H9 (cell line): ENCODE data around the gene GOT1. TPM values are rescaled to one million over a fixed set of nuclear protein-coding genes. Genes with fewer than 3 reads are reported as not detected.

Experiments
- DNase-seq: peaks from one replicate; pipeline ENCODE4 v3.0.0-alpha.2; 2017
- H2AFZ ChIP-seq: one replicate; pipeline ENCODE4 v1.6.1; 2013; ENCODE audit warnings: mild to moderate bottlenecking, low read length, control low read depth, moderate library complexity
- H2AK5ac ChIP-seq: 2 replicates; pipeline ENCODE4 v1.6.1; 2013; ENCODE audit warnings: low read length, control low read depth, mixed read lengths; ENCODE audit not compliant: insufficient read length
- H2BK120ac ChIP-seq: one replicate; pipeline ENCODE4 v1.6.1; 2013; ENCODE audit warnings: low read depth, mild to moderate bottlenecking, low read length, control low read depth, inconsistent platforms; ENCODE audit not compliant: poor library complexity, severe bottlenecking
- H2BK12ac ChIP-seq: 2 replicates; pipeline ENCODE4 v1.6.1; 2013; ENCODE audit warnings: low read length, control low read depth, mixed read lengths, low read depth; ENCODE audit not compliant: insufficient read length
- H2BK15ac ChIP-seq: 2 replicates; pipeline ENCODE4 v1.6.1; 2013; ENCODE audit warnings: low read depth, low read length, control low read depth
- H2BK20ac ChIP-seq: one replicate; pipeline ENCODE4 v1.6.1; 2013; ENCODE audit warnings: low read depth, mild to moderate bottlenecking, low read length, control low read depth, inconsistent platforms; ENCODE audit not compliant: poor library complexity, severe bottlenecking
- H2BK5ac ChIP-seq: 2 replicates; pipeline ENCODE4 v1.6.1; 2013; ENCODE audit warnings: low read length, control low read depth, mixed read lengths; ENCODE audit not compliant: insufficient read length
- H3K14ac ChIP-seq: 2 replicates; pipeline ENCODE4 v1.6.1; 2013; ENCODE audit warnings: low read length, control low read depth; ENCODE audit not compliant: insufficient read depth
- H3K18ac ChIP-seq: 2 replicates; pipeline ENCODE4 v1.6.1; 2013; ENCODE audit warnings: low read depth, mild to moderate bottlenecking, mixed read lengths, low read length, control low read depth; ENCODE audit not compliant: insufficient read length
- H3K23ac ChIP-seq: 2 replicates; pipeline ENCODE4 v1.6.1; 2013; ENCODE audit warnings: low read length, control low read depth, mixed read lengths, low read depth; ENCODE audit not compliant: insufficient read length
- H3K23me2 ChIP-seq: 2 replicates; pipeline ENCODE4 v1.6.1; 2013; ENCODE audit warnings: low read depth, mild to moderate bottlenecking, mixed read lengths, low read length, control low read depth; ENCODE audit not compliant: insufficient read length, poor library complexity, severe bottlenecking
- H3K27ac ChIP-seq: 2 replicates; pipeline ENCODE4 v1.5.1; 2013; ENCODE audit warnings: low read length, control low read depth, mixed read lengths, low read depth; ENCODE audit not compliant: insufficient read length
- H3K27me3 ChIP-seq: 2 replicates; pipeline ENCODE4 v1.6.1; 2013; ENCODE audit warnings: low read length, control low read depth, inconsistent platforms; ENCODE audit not compliant: insufficient read depth
- H3K4ac ChIP-seq: 2 replicates; pipeline ENCODE4 v1.6.1; 2013; ENCODE audit warnings: low read depth, mild to moderate bottlenecking, control low read depth, inconsistent platforms, low read length, moderate library complexity
- H3K4me1 ChIP-seq: 2 replicates; pipeline ENCODE4 v1.6.1; 2013; ENCODE audit warnings: low read length, control low read depth, inconsistent platforms; ENCODE audit not compliant: insufficient read depth
- H3K4me2 ChIP-seq: 2 replicates; pipeline ENCODE4 v1.6.1; 2013; ENCODE audit warnings: low read length, control low read depth, mixed read lengths; ENCODE audit not compliant: insufficient read length, insufficient read depth
- H3K56ac ChIP-seq: 2 replicates; pipeline ENCODE4 v1.6.1; 2013; ENCODE audit warnings: low read depth, mild to moderate bottlenecking, mixed read lengths, low read length, control low read depth; ENCODE audit not compliant: insufficient read length
- H3K79me1 ChIP-seq: 2 replicates; pipeline ENCODE4 v1.6.1; 2013; ENCODE audit warnings: low read depth, mild to moderate bottlenecking, moderate library complexity, low read length, control low read depth, inconsistent platforms; ENCODE audit not compliant: insufficient read depth, poor library complexity, severe bottlenecking
- H3K79me2 ChIP-seq: 2 replicates; pipeline ENCODE4 v1.6.1; 2013; ENCODE audit warnings: low read length, control low read depth, inconsistent platforms; ENCODE audit not compliant: insufficient read depth
- H3K9ac ChIP-seq: 2 replicates; pipeline ENCODE4 v1.6.1; 2013; ENCODE audit warnings: low read length, control low read depth, mixed read lengths; ENCODE audit not compliant: insufficient read length; ENCODE audit errors: extremely low read depth
- H3K9me3 ChIP-seq: one replicate; pipeline ENCODE4 v1.6.1; 2013; ENCODE audit warnings: low read depth, low read length, inconsistent platforms; ENCODE audit not compliant: control insufficient read depth
- H3T11ph ChIP-seq: one replicate; pipeline ENCODE4 v1.6.1; 2013; ENCODE audit warnings: mild to moderate bottlenecking, low read length, control low read depth, inconsistent platforms
- H4K20me1 ChIP-seq: one replicate; pipeline ENCODE4 v1.6.1; 2013; ENCODE audit not compliant: control insufficient read depth, insufficient read length, insufficient read depth
- H4K5ac ChIP-seq: 2 replicates; pipeline ENCODE4 v1.6.1; 2013; ENCODE audit warnings: low read depth, mild to moderate bottlenecking, mixed read lengths, low read length, control low read depth; ENCODE audit not compliant: insufficient read length
- H4K8ac ChIP-seq: replicated peaks from 2 replicates; pipeline ENCODE4 v1.6.1; 2013; ENCODE audit warnings: low read length, control low read depth, mixed read lengths, low read depth; ENCODE audit not compliant: insufficient read length
- H4K91ac ChIP-seq: 2 replicates; pipeline ENCODE4 v1.6.1; 2013; ENCODE audit warnings: low read depth, mild to moderate bottlenecking, moderate library complexity, mixed read lengths, low read length, control low read depth; ENCODE audit not compliant: insufficient read length
- H3K27ac Mint-ChIP-seq, 3 experiments: 2 replicates in 2 of 3; 3 replicates in 1 of 3; pipeline ENCODE4 v1.8.0; 2020 to 2021; ENCODE audit warnings: mixed read lengths in 3 of 3, mild to moderate bottlenecking in 1 of 3, moderate library complexity in 1 of 3
- H3K27me3 Mint-ChIP-seq: 2 replicates; pipeline ENCODE4 v1.8.0; 2021; ENCODE audit warnings: low read depth, mild to moderate bottlenecking, moderate library complexity, mixed read lengths
- H3K36me3 Mint-ChIP-seq, 3 experiments: 2 replicates in 2 of 3; 3 replicates in 1 of 3; pipeline ENCODE4 v1.8.0; 2020 to 2021; ENCODE audit warnings: low read depth in 3 of 3, mixed read lengths in 3 of 3; ENCODE audit not compliant: insufficient read depth in 1 of 3
- H3K4me1 Mint-ChIP-seq, 2 experiments: 2 replicates each; pipeline ENCODE4 v1.8.0; 2020; ENCODE audit warnings: mixed read lengths in 2 of 2
- H3K4me3 Mint-ChIP-seq, 2 experiments: 2 replicates in 1 of 2; 3 replicates in 1 of 2; pipeline ENCODE4 v1.8.0; 2020 to 2021; ENCODE audit warnings: mild to moderate bottlenecking in 2 of 2, mixed read lengths in 2 of 2, moderate library complexity in 1 of 2
- H3K9me3 Mint-ChIP-seq, 2 experiments: 2 replicates in 1 of 2; 3 replicates in 1 of 2; pipeline ENCODE4 v1.8.0; 2020; ENCODE audit warnings: mild to moderate bottlenecking in 2 of 2, mixed read lengths in 2 of 2, moderate library complexity in 1 of 2
- CTCF ChIP-seq: fragments of 200-600 bp; sonication (generic); conservative IDR thresholded peaks from 3 replicates; pipeline ENCODE4 v1.8.0; 2021; ENCODE audit warnings: antibody characterized with exemption, mild to moderate bottlenecking
- WGBS: extraction: QIAGEN DNeasy Blood & Tissue Kit; methylation state at CpG from one replicate; pipeline ENCODE4 v1.1.7; 2013; ENCODE audit warnings: missing lambda C conversion rate, low lambda C conversion rate, mixed read lengths; ENCODE audit not compliant: insufficient read length; ENCODE audit errors: extremely low coverage; 5-methylcytosine and 5-hydroxymethylcytosine counted together
- total RNA-seq: library from RNA; stranded (reverse); gene quantifications from 2 replicates; pipeline ENCODE4 v1.2.1, GENCODE V29; 2021

Gene GOT1
- total RNA-seq, 1 experiment from 2014 or later: 43.3 TPM

GRCh38 chr10:99347672-99348071 is 82.8 kb downstream of the GOT1 start:
- Histone ChIP-seq H2BK15ac (no peak overlapping the region), H2BK20ac (no peak overlapping the region), H3K4me2 (no peak overlapping the region), H3K56ac (no peak overlapping the region), H3K14ac (no peak overlapping the region), H3K79me2 (no peaks in the 10 kb centered on the region), H2AK5ac (no peak overlapping the region), H3K18ac (no peak overlapping the region), H4K91ac (no peak overlapping the region), H3K79me1 (no peaks in the 10 kb centered on the region), H2BK5ac (no peak overlapping the region), H3K9ac (no peak overlapping the region), H3K4ac (no peak overlapping the region), H3K23ac (no peak overlapping the region), H3K4me1 (no peaks in the 10 kb centered on the region), H4K20me1 (no peaks in the 10 kb centered on the region), H2BK12ac (no peak overlapping the region), H2BK120ac (no peak overlapping the region), H3K27me3 (no peaks in the 10 kb centered on the region), H3T11ph (no peak overlapping the region), H4K5ac (no peak overlapping the region), H2AFZ (no peak overlapping the region), H4K8ac (no peak overlapping the region), H3K9me3 (no peaks in the 10 kb centered on the region), H3K27ac (no peak overlapping the region), H3K23me2 (no peaks in the 10 kb centered on the region)
- H3K4me1 Mint-ChIP-seq: peaks cover 2 to 4% of the 10 kb centered on the region in 2 experiments; a peak in 3 of 4 replicates
- WGBS: no CpG with 5 or more reads among the region's 5 CpGs
- no peak overlapping the region for H3K4me3 Mint-ChIP-seq
- no peaks in the 10 kb centered on the region for H3K9me3 Mint-ChIP-seq
- H3K27me3 Mint-ChIP-seq: peaks cover 3% of the 10 kb centered on the region
- no peaks in the 10 kb centered on the region for H3K36me3 Mint-ChIP-seq
- H3K27ac Mint-ChIP-seq: no peak overlapping the region
- no peak for DNase-seq
- no peak for TF ChIP-seq CTCF

Other genes starting within 250 kb of the GOT1 start
- gene HPSE2, start 194.8 kb downstream of the GOT1 start, total RNA-seq: 0.15 and 0.20 TPM in 2 replicates
- gene CNNM1, start 101.3 kb downstream of the GOT1 start, total RNA-seq: 0.33 and 0.35 TPM in 2 replicates
- gene NKX2-3, start 102.3 kb upstream of the GOT1 start, total RNA-seq: not detected in 2 replicates
- gene SLC25A28, start 189.8 kb upstream of the GOT1 start, total RNA-seq: 19.6 and 22.2 TPM in 2 replicates
- gene ENTPD7, start 228.9 kb upstream of the GOT1 start, total RNA-seq: 14.4 and 14.5 TPM in 2 replicates